HG03139 (cell line): ENCODE data around the gene ZBTB8B.
"Not testable (repeated sequence)": the region's sequence is repeated elsewhere in the genome, so short reads cannot be mapped to it uniquely, and the experiment has no call there.

Source experiments
- ATAC-seq: cut with Tn5 transposase; IDR thresholded peaks from one replicate; pipeline ENCODE4 v1.9.1; 2021; ENCODE audit not compliant: unreplicated experiment

ZBTB8B gene

DNA sequence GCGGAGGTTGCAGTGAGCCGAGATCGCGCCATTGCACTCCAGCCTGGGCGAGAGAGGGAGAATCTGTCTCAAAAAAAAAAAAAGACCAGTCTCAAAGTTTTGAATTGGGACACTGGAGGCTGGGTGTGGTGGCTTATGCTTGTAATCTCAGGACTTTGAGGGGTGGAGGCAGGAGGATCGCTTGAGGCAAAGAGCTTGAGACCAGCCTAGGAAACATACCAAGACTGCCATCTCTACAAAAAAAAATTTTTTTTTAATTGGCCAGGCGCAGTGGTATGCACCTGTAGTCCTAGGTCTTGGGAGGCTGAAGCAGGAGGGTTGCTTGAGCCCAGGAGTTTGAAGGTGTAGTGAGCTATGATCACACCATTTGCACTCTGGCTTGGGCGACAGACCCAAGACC lies 3.9 kb downstream of the ZBTB8B start:
- no peak for ATAC-seq

DNA sequence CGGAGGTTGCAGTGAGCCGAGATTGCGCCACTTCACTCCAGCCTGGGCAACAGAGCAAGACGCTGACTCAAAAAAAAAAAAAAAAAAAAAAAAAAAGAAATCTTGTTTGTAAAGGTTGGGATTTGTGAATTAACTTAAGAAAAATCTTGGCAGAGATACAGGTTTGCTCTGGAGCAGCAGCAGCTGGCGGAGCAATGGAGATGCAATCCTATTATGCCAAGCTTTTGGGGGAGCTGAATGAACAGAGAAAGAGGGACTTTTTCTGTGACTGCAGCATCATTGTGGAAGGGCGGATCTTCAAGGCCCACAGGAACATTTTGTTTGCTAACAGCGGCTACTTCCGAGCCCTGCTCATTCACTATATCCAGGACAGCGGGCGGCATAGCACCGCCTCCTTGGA lies 5.6 kb downstream of the ZBTB8B start:
- ATAC-seq: no peak

DNA sequence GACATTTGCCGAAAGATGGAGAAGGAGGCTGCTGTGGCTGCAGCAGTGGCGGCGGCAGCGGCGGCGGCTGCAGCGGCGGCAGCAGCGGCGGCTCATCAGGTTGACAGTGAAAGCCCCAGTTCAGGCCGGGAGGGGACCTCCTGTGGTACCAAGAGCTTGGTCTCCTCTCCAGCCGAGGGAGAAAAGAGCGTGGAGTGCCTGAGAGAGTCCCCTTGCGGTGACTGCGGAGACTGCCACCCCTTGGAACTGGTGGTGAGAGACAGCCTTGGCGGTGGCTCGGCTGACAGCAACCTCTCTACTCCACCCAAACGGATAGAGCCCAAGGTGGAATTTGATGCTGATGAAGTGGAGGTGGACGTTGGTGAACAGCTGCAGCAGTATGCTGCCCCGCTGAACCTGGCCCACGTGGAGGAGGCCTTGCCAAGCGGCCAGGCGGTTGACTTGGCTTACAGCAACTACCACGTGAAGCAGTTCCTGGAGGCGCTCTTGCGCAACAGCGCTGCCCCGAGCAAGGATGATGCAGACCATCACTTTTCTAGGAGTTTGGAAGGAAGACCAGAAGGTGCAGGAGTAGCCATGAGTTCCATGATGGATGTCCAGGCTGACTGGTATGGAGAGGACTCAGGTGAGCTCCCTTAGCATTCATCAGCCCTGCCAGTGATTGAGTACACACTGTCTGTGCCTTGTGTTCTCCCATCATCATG lies 6.3 kb downstream of the ZBTB8B start:
- ATAC-seq: no peak

DNA sequence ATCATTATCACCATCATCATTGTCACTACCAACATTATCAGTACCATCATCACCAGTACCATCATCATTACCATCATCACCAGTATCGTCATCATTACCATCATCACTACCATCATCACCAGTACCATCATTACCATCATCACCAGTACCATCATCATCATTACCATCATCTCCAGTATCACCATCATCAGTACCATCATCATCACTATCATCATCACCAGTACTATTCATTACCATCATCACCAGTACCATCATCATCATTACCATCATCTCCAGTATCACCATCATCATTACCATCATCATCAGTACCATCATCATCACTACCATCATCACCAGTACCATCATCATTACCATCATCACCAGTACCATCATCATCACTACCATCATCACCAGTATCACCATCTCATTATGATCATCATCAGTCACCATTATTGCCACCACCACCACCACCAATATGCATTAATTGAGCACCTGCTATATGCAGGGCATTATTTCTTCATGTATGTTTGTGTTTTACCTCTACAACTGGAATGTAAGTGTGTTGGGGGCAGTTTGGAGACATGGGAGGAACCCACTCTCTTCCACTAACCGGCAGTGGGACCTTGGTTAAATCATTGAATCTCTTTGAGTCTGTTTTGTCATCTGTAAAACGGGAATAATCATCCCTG lies 7.0 kb downstream of the ZBTB8B start:
- no peak for ATAC-seq

DNA sequence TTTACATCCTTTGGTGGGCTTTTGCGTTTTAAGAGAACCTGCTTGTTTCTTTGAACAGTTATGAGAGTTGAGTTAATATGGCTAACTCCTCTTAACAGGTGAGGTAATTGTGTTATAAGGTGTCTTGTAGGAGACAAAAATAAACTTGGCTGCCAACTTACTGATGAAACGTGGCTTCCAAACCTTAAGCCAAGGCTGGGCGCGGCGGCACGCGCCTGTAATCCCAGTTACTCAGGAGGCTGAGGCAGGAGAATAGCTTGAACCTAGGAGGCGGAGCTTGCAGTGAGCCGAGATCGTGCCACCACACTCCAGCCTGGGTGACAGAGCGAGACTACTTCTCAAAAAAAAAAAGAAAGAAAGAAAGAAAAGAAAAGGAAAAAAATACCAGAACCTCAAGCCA lies 8.1 kb downstream of the ZBTB8B start:
- not testable (repeated sequence) for ATAC-seq

DNA sequence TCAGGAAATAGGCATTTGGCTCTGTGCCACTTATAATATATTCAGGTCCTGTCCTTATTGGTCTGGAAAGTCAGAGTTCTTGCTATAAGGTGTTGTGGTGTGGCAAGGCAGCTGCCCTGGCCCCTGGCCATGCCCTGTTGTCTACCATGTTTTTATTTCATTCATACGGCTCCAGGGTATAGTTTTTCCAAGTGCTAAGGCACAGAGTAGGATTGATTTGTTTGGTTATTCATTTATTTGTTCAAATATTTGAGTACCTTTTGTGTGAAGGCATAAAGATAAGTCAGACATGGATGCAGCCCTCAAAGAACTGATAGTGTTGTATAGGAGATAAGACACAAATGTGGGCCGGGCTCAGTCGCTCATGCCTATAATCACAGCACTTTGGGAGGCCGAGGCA lies 10.1 kb downstream of the ZBTB8B start:
- no peak for ATAC-seq

DNA sequence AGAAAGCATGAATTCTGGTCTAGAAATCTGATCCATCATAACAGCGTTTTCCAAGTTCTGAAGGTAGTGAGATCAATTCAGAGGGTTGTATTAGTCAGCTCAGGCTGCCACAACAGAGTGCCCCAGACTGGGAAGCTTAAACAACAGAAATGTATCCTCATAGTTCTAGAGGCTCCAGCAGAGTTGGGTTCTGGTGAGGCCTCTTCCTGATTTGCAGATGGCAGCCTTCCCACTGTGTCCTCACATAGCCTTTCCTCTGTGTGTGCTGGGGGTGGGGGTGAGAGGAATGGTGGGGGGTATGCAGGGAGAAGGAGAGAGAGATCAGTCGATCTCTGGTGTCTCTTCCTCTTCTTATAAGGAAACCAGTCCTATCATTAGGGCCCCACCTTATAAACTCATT lies 15.1 kb downstream of the ZBTB8B start:
- no peak for ATAC-seq

DNA sequence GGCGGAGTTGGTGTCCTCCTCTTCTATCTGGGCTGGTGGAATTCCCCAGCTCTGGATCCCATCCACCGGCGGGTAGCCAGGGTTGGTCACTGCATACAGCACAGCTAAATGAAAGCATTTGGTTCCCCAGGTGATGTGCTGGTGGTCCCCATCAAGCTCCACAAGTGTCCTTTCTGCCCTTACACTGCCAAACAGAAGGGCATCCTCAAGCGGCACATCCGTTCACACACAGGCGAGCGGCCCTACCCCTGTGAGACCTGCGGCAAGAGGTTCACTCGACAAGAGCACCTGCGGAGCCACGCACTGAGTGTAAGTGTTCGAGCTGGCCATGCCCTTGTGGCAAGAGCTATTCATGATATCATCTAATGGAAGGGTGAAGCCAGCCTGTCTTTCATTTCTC lies 15.9 kb downstream of the ZBTB8B start:
- ATAC-seq: no peak

DNA sequence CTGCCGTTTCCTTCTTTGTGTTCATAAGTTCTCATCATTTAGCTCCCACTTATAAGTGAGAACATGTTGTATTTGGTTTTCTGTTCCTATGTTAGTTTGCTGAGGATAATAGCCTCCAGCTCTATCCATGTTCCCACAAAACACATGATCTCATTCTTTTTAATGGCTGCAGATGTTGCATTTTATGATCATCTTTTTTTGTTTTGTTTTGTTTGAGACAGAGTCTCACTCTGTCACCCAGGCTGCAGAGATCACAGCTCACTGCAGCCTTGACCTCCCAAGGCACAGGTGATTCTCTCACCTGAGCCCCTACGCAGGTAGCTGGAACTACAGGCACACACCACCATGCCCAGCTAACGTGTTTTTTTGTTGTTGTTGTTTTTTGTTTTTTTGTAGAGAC lies 16.9 kb downstream of the ZBTB8B start:
- not testable (repeated sequence) for ATAC-seq

DNA sequence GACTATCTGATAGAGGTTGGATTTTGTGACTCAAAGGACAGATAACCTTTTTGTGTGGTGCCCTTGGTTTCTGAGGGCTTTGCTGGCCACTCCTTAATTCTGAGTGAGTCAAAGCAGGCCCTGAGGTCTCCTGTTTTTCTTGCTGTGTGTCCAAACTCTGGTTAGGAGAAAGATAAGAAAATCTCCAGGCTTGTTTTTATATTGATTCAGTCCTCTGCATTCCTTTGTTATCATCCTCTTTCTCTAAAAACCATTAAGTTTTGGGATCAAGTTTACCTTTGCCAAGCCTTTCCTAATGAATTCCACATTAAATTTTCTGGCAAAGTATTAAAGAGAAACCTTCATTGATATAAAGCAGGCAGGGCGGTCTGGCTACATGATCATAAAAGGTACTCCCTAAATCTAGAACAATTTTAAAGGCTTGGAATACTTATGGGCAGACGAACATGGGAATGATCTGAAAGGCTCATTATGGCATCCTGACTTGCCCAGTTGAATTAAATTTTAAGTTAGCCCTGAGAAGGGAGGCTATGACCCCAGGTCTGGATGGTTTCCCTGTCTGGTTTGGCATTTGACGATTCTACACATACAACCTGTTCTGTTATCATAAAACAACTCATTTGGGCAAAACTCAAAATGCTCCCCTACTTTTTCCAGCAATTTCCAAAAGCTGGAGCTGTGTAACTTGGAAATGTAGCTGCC lies 20.8 kb downstream of the ZBTB8B start:
- no peak for ATAC-seq

DNA sequence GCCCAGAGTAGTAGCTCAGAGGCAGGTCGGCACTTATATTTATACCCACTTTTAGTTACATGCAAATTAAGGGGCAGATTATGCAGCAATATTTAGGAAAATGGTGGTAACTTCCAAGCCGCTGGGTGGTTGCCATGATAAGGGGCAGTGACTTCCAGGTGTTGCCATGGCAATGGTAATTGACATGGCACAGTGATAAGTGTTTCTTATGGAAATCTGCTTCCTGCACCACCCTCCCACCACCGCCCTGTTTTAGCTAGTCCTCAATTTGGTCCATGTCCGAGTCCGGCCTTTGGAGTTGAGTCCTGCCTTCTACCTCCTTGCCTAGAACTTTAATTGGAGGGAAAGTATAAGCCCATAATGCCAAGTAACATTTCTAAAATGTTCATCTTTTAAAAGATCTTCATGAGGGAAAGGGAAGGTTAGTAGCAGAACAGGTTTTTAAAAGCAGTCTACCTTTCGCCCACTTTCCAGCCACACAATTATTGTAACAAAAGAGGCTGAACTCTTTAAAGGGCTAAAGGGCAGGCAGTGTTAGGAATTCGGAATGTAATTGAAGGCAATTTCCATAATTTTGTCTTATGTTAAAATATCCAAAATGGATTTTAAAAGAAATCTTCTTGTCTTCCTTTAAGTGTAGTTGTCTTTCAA lies 21.7 kb downstream of the ZBTB8B start:
- no peak for ATAC-seq

DNA sequence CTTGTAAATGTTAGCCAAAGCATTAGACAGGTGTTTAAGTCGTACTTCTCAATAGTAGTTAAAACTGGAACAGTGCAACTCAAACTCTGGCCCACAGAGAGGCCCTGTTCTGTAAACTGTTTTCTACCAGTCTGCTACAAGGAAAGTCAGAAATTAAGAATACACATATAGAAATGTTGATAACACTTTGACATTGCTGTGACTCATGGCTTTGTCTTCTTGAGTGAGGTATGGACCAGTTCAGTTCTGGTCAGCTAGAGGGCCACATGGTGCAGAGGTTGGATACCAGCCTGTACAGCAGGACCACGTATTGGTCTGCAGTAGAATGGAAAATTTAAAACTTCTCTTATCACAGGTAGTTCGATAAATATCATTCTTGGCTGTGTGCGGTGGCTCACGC lies 22.3 kb downstream of the ZBTB8B start:
- no peak for ATAC-seq

DNA sequence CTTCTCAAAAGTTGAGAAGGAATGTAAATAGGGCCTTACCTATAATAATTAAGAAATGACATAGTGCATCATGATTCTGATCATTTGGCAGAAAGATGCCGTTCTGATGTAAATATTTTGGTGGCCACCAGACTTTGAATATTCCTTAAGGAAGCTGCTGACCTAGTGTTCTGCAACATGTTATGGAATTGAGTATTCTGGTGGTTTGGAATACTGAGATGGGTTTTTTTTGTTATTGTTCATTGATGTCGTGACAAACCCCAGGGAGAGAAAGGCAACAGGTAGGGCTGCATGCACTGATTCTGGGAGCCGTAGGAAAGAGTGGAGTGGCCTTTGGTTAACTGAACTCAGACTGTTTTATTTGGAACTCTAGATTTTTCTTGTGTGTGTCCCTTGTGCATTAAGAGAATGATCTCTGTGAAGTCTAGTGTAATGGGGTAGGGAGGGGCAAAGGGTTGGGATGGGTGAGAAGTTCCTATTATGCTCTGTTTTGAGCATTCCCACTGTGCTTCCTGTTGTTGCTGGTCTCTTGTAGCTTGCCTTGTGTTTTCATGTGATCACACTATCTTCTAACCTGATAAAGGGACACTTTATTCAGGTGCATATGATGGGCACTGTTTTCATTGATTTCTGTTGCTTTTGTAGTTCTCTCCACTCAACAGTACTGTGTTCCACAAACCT lies 25.0 kb downstream of the ZBTB8B start:
- no peak for ATAC-seq

DNA sequence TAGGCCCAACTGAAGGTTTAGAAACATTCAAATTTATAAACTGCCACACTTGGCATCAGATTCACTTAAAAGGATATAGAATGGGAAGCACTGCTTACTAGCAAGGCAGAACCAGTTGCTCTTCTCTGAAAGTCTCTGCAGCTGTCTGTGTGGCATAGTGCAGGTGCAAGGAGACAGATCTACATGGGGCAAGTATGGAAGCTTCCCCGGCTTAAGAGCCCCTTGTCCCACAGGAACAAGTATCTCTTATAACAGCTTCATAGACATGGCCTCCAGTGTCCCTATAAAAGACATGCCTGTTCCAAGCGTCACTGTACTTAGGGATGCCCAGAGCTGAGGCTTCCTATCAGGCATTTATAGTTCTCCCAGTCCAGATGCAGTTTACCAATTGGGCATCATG lies 26.5 kb downstream of the ZBTB8B start:
- ATAC-seq: no peak

DNA sequence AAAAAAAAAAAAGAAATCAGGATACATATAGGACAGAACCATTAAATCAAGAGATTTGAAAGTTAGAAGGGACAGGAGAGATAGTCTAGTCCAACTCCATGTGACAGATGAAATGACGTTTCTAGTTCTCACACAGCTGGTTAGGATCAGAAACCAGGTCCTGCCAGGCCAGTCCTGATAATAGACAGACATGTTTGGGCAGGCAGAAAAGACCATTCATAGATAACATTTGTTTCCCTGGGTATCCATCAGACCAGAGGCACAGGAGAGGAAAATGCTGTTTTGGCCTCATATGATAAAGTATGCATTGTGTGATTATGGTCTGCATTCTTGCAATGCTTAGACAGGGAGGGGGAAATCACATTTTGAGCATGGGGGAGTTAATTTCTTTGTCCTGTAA lies 29.3 kb downstream of the ZBTB8B start:
- no peak for ATAC-seq

DNA sequence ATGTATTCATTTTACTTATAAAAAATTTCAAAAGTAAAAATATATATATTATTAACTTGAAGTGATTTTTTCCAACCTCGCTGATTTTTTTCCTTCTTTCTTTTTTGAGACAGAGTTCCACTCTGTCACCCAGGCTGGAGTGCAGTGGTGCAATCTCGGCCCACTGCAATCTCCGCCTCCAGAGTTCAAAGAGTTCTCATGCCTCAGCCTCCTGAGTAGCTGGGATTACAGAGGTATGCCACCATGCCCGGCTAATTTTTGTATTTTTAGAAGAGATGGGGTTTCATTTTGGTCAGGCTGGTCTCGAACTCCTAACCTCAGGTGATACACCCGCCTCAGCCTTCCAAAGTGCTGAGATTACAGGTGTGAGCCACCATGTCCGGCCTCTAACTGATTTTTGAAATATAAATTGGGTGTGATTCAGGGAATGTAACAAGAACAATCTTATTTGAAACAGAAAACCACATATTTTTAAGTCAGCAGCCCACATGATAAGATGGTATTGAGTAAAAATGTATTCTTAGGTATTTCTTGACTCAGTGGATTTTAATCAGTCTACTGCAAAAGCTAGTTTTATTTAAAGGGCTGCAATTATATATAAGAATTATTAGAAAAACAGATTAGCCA lies 30.0 kb downstream of the ZBTB8B start:
- no peak for ATAC-seq

DNA sequence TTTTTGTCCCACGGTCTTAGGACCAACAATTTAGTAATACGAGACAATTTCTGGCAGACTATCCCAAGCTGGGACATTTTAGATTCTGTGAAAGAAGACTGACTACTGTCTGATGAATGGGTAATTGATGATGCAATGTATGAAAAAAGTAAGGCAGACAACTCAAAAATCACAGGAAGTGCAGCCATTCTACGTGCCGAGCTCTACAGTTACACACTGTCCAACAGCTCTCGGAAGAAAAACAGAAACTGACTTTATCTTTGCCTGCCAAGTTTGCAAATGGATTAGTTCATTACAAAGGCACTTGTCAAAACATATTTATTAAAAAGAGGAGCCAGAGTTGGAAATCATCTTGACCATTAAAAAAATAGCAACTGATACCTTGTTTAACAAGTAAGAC lies 31.3 kb downstream of the ZBTB8B start:
- no peak for ATAC-seq

DNA sequence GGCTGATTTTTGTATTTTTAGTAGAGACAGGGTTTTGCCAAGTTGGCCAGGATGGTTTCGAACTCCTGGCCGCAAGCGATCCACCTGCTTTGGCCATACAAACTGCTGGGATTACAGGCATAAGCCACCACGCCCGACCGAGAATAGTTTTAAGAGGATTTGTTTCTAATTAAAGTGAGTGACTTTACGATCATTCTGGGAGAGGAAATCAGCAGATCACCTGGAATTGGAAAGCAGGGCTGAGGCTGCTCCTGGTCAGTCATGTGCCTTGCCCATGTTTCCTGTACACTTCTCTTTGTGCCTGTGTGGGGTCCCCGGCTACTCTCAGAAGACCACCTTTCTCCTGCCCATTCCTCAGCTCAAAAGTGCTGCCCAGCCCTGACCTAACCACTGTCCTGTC lies 33.9 kb downstream of the ZBTB8B start:
- ATAC-seq: no peak

DNA sequence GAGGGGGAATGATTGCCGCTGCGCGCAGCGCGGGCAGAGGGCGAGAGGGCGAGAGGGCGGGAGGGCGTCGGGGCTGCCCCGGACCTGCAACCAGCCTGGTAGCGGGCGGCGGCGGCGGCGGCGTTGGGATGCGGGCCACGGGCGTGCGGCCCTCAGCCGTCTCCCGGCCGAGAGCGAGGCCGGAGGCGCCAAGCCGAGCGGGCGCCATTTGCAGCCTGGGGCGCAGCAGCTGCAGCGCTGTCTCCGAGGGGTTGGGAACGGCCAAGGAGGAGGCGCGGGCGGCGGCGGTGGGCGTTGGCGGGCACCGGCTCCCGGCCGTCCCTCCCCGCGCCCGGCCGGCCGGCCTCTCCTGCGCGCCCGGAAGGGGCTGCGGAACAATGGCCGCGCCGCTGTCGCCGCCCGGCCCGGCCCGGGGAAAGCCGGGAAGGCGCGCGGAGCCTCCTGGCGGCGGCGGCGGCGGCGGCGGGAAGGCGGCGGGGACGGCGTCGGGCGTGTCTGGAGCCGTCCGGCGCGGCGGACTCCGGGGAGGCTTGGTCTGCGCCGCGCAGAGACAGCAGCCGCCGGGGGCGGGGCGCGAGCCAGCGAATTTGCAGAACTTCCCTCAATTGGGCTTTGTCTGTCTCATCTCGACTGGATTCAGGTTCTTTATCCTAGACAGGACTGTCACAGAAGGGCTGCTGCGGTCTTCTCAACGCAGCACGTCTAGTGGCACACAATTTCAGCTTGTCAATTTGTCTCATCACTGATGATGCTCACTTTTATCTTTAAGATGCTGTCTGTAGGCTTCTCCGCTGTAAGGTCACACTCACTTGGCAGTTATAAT lies 35.7 kb downstream of the ZBTB8B start:
- ATAC-seq: no peak

DNA sequence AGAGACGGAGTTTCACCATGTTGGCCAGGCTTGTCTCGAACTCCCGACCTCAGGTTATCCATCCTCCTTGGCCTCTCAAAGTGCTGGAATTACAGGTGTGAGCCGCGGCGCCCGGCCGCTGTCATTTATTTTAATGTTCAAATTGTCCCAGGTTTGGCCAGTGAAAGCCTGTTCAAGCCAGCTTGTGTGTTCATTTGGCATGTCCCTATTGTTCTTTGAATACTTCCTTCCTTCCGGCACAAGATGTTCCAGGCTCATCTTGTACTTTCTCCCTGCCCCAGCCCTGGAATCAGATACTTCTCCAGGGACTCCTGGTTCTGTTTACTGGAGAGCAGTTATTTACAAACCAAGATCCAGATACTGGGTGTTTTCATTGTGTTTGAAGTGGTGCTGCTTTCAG lies 37.0 kb downstream of the ZBTB8B start:
- no peak for ATAC-seq
